ENCODE measurements around the gene TMPRSS11A. TPM values are rescaled to one million over a fixed set of nuclear protein-coding genes. Genes with fewer than 3 reads are reported as not detected.

Gene TMPRSS11A
- total RNA-seq, 4 donors from 2014 or later: not detected

DNA sequence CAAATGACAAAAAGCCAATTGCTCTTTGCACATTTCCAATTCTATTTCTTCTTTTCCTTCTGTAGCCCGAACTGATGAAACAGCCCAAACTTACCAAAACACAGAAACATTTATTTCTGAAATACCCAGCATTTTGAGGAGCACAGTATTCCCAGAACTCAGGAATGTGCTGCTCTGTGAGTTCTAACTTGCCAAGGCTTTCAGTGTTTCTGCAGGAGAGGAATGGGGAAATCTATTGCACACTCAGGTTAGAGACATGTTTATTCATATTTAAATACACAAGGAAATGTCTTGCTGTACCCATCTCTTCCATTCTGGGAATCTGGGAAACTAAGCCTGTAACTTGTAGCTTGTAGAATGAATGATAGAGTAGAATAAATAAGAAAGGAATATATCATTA is 90.2 kb downstream of the TMPRSS11A start:
- ATAC-seq (no peak), DNase-seq (no peak)
- H3K4me1 ChIP-seq: no peaks in the 10 kb centered on the region
- TF ChIP-seq, protein P1, sequence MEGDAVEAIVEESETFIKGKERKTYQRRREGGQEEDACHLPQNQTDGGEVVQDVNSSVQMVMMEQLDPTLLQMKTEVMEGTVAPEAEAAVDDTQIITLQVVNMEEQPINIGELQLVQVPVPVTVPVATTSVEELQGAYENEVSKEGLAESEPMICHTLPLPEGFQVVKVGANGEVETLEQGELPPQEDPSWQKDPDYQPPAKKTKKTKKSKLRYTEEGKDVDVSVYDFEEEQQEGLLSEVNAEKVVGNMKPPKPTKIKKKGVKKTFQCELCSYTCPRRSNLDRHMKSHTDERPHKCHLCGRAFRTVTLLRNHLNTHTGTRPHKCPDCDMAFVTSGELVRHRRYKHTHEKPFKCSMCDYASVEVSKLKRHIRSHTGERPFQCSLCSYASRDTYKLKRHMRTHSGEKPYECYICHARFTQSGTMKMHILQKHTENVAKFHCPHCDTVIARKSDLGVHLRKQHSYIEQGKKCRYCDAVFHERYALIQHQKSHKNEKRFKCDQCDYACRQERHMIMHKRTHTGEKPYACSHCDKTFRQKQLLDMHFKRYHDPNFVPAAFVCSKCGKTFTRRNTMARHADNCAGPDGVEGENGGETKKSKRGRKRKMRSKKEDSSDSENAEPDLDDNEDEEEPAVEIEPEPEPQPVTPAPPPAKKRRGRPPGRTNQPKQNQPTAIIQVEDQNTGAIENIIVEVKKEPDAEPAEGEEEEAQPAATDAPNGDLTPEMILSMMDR (IDR thresholded peaks at IDR 0.05 in 4 of 5, conservative IDR thresholded peaks at IDR 0.05 in 1 of 5): no peak
- no peak for TF ChIP-seq POLR2A (IDR thresholded peaks at IDR 0.05)
- H3K4me3 ChIP-seq: no peak overlapping the region
- no peaks in the 10 kb centered on the region for H3K9me3 ChIP-seq
- intact Hi-C loops (cut with DNase I; ENCODE audit: low total_unique reads): no loop called here
- no peaks in the 10 kb centered on the region for H3K36me3 ChIP-seq
- H3K27me3 ChIP-seq: no peaks in the 10 kb centered on the region
- H3K27ac ChIP-seq: no peak overlapping the region
- in situ Hi-C loops (cut with MboI; ENCODE audit: low sequenced_read_pairs in 4 of 4): no loop called here

DNA sequence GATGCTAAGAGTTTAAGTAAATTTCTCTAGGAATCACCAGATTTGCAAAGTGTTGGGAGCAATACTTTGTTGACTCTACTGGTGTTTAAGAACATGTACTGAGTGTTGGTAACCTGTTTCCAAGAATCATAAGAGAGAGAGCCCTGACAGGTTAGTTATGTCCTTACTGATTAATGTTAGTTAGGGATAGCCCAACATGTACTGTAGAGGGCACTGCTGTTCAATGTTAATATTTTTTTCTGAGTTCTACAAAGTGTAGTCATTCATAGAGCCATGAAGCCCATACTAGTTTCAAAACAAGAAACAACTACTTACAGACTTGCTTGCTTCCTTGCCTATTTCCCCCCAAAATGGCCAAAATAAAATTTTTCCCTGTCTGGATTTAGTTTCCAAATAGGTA is 91.4 kb downstream of the TMPRSS11A start:
- no peaks in the 10 kb centered on the region for H3K4me1 ChIP-seq
- in situ Hi-C loops (cut with MboI; ENCODE audit: low sequenced_read_pairs in 4 of 4) (no loop called here), intact Hi-C loops (cut with DNase I; ENCODE audit: low total_unique reads) (no loop called here)
- no peaks in the 10 kb centered on the region for H3K27me3 ChIP-seq
- no peak for DNase-seq
- no peak for ATAC-seq
- H3K27ac ChIP-seq: no peak overlapping the region
- TF ChIP-seq, protein P1 (IDR thresholded peaks at IDR 0.05 in 4 of 5, conservative IDR thresholded peaks at IDR 0.05 in 1 of 5): no peak
- TF ChIP-seq POLR2A (IDR thresholded peaks at IDR 0.05): no peak
- H3K9me3 ChIP-seq: no peaks in the 10 kb centered on the region
- no peaks in the 10 kb centered on the region for H3K36me3 ChIP-seq
- no peak overlapping the region for H3K4me3 ChIP-seq

DNA sequence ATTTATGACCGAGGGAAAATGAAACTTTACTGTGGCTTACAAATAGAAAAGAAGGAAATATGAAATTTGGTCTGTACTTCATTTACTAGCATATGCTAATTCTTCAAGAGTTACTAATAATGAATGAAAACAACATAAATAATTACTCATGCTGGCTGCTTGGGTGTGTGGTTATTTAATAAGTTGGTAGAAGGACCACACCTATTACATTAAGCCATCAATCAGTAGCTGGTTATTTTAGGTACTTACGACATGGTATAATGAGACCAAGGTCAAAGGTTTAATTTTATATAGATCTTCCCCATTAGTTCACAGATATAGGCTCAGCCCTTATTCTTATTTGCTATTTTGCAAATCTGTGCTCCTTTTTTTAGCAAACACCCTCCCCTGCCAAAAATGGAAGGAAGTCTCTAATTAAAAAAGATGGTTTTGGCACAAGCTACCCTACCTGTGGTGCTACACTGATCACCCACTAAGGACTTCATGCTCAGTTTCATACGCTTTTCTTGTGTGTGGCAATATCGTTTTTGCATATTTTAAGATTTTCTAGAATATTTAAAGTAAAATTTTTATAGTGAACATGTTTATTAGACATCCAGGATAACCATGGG is 93.6 kb downstream of the TMPRSS11A start:
- no peaks in the 10 kb centered on the region for H3K4me1 ChIP-seq
- DNase-seq (no peak), ATAC-seq (no peak)
- no peaks in the 10 kb centered on the region for H3K9me3 ChIP-seq
- H3K4me3 ChIP-seq: no peak overlapping the region
- TF ChIP-seq, protein P1 (IDR thresholded peaks at IDR 0.05 in 4 of 5, conservative IDR thresholded peaks at IDR 0.05 in 1 of 5): no peak
- no peak for TF ChIP-seq POLR2A (IDR thresholded peaks at IDR 0.05)
- H3K36me3 ChIP-seq: no peaks in the 10 kb centered on the region
- in situ Hi-C loops (cut with MboI; ENCODE audit: low sequenced_read_pairs in 4 of 4) (no loop called here), intact Hi-C loops (cut with DNase I; ENCODE audit: low total_unique reads) (no loop called here)
- H3K27me3 ChIP-seq: no peaks in the 10 kb centered on the region
- H3K27ac ChIP-seq: no peak overlapping the region

DNA sequence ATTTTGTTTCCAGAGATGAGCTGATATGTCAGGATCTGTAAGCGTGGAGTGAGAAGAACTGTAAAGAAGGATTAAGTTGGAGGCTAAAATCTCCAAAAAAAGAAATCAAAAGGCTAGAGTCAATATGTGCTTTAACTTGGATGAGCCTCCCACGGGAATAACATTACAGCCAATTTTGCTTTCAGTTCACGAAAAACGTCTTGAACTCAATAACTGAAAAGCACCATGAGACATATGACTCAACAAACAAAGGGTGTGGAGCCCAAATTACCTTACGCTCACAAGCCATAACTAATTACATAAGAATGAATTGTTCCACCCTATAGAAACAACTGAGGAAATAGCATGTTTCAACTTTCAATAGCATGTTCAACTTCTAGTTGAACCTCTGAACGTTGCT is 101.8 kb downstream of the TMPRSS11A start:
- Histone ChIP-seq H3K27me3 (no peaks in the 10 kb centered on the region), H3K9me3 (no peaks in the 10 kb centered on the region), H3K27ac (no peak overlapping the region), H3K36me3 (no peaks in the 10 kb centered on the region), H3K4me3 (no peak overlapping the region), H3K4me1 (no peaks in the 10 kb centered on the region)
- in situ Hi-C loops (cut with MboI; ENCODE audit: low sequenced_read_pairs in 4 of 4) (no loop called here), intact Hi-C loops (cut with DNase I; ENCODE audit: low total_unique reads) (no loop called here)
- ATAC-seq (no peak), DNase-seq (no peak)
- no peak for TF ChIP-seq POLR2A (IDR thresholded peaks at IDR 0.05)
- TF ChIP-seq, protein P1 (IDR thresholded peaks at IDR 0.05 in 4 of 5, conservative IDR thresholded peaks at IDR 0.05 in 1 of 5): no peak

Other genes with a start within 250 kb of the TMPRSS11A start
- gene GNRHR, start 209.1 kb downstream of the TMPRSS11A start, total RNA-seq: not detected
- gene TMPRSS11D, start 79.5 kb downstream of the TMPRSS11A start, total RNA-seq: not detected
- not detected for gene TMPRSS11F, start 166.4 kb upstream of the TMPRSS11A start, total RNA-seq

All from gastrocnemius medialis (tissue), 4 donors.